B cell (primary cell): ENCODE results near the gene COPB1. TPM values are rescaled to one million over a fixed set of nuclear protein-coding genes. Genes with fewer than 3 reads are reported as not detected.

ENCODE experiments used
- ATAC-seq: fragments of 200-7000 bp; cut with Tn5 transposase; one replicate; pipeline ENCODE4 v1.10.0; 2021; ENCODE audit warnings: low read depth, mild to moderate bottlenecking, moderate number of reproducible peaks, moderate library complexity
- CTCF ChIA-PET: fragments of 350-600 bp; sonication (Branson Sonifier 250); formaldehyde crosslinking; loops from one replicate; lab custom pipeline; 2021; ENCODE audit warnings: antibody characterized with exemption, inconsistent platforms; lab: Charles Lee
- POLR2A ChIA-PET: fragments of 350-600 bp; sonication (Branson Sonifier 250); formaldehyde crosslinking; loops from one replicate; lab custom pipeline; 2021; ENCODE audit warnings: antibody characterized with exemption; lab: Charles Lee
- DNase-seq: peaks from one replicate; pipeline ENCODE4 v3.0.0; 2013
- H2AFZ ChIP-seq: 2 replicates; pipeline ENCODE4 v1.6.1; 2012; ENCODE audit warnings: mild to moderate bottlenecking, low read depth, low read length; ENCODE audit not compliant: insufficient read depth, poor library complexity, severe bottlenecking
- H3K27ac ChIP-seq, 2 donors: 1 replicate in 1 of 2; 2 replicates in 1 of 2; pipeline ENCODE4 v1.5.1; 2012 to 2013; ENCODE audit warnings: low read length in 2 of 2, mild to moderate bottlenecking in 2 of 2, moderate library complexity in 1 of 2
- H3K27me3 ChIP-seq, 4 experiments: fragments of 200-600 bp in 1 of 4; sonication (generic) in 1 of 4; replicated peaks in 1 of 4; 1 replicate in 2 of 4; 2 replicates in 2 of 4; pipeline versions ENCODE4 v1.6.1 to v1.7.0; 2013 to 2016; ENCODE audit warnings: low read length in 3 of 4, mild to moderate bottlenecking in 2 of 4, mixed read lengths in 1 of 4, moderate library complexity in 1 of 4; ENCODE audit not compliant: insufficient read depth in 4 of 4, control insufficient read depth in 3 of 4; ENCODE audit errors: control extremely low read depth in 1 of 4
- H3K36me3 ChIP-seq, 2 experiments: replicated peaks in 1 of 2; 1 replicate in 1 of 2; 2 replicates in 1 of 2; pipeline versions ENCODE4 v1.6.1 to v1.7.1; 2013; ENCODE audit warnings: low read length in 1 of 2; ENCODE audit not compliant: insufficient read depth in 2 of 2, control insufficient read depth in 1 of 2; ENCODE audit errors: control extremely low read depth in 1 of 2, extremely low read depth in 1 of 2
- H3K4me1 ChIP-seq, 2 donors: fragments of 200-600 bp in 1 of 2; sonication (generic) in 1 of 2; 1 replicate in 1 of 2; 2 replicates in 1 of 2; pipeline versions ENCODE4 v1.5.1 to v1.6.1; 2013 to 2017; ENCODE audit warnings: low read length in 2 of 2; ENCODE audit not compliant: control insufficient read depth in 2 of 2, insufficient read depth in 2 of 2
- H3K4me2 ChIP-seq: replicated peaks from 2 replicates; pipeline ENCODE3; 2012; ENCODE audit warnings: mild to moderate bottlenecking, low read depth, low read length; ENCODE audit not compliant: poor library complexity, severe bottlenecking
- H3K4me3 ChIP-seq, 5 experiments: fragments of 200-600 bp in 1 of 5; sonication (generic) in 1 of 5; 1 replicate in 3 of 5; 2 replicates in 2 of 5; pipeline versions ENCODE4 v1.5.1 to v1.7.0; 2011 to 2016; ENCODE audit warnings: low read length in 4 of 5, mild to moderate bottlenecking in 4 of 5, low read depth in 2 of 5, control low read depth in 1 of 5, moderate library complexity in 1 of 5; ENCODE audit not compliant: insufficient read depth in 1 of 5; ENCODE audit errors: control extremely low read depth in 1 of 5, extremely low read depth in 1 of 5
- H3K79me2 ChIP-seq: fragments of 200-600 bp; sonication (generic); one replicate; pipeline ENCODE4 v1.6.0; 2016; ENCODE audit warnings: low read length; ENCODE audit not compliant: control insufficient read depth, insufficient read depth
- H3K9ac ChIP-seq: fragments of 200-600 bp; sonication (generic); 2 replicates; pipeline ENCODE4 v1.6.1; 2017; ENCODE audit warnings: mild to moderate bottlenecking, low read length, moderate library complexity
- H3K9me3 ChIP-seq, 3 donors: one replicate each; pipeline versions ENCODE4 v1.6.1 to v1.7.1; 2013; ENCODE audit warnings: low read length in 2 of 3; ENCODE audit not compliant: control insufficient read depth in 2 of 3, insufficient read depth in 1 of 3; ENCODE audit errors: control extremely low read depth in 1 of 3
- H4K20me1 ChIP-seq: 2 replicates; pipeline ENCODE4 v1.6.0; 2012; ENCODE audit warnings: mild to moderate bottlenecking, low read length; ENCODE audit not compliant: insufficient read depth, control insufficient read depth, poor library complexity, severe bottlenecking
- H3K27ac Mint-ChIP-seq: one replicate; pipeline ENCODE4 v1.8.0; 2021; ENCODE audit warnings: mixed read lengths
- H3K27me3 Mint-ChIP-seq: one replicate; pipeline ENCODE4 v1.8.0; 2021; ENCODE audit warnings: mixed read lengths
- H3K4me1 Mint-ChIP-seq: one replicate; pipeline ENCODE4 v1.8.0; 2021; ENCODE audit warnings: mixed read lengths
- H3K4me3 Mint-ChIP-seq: one replicate; pipeline ENCODE4 v1.8.0; 2021; ENCODE audit warnings: mixed read lengths
- H3K9me3 Mint-ChIP-seq: one replicate; pipeline ENCODE4 v1.8.0; 2022; ENCODE audit warnings: mixed read lengths; ENCODE audit not compliant: insufficient read depth
- CTCF ChIP-seq: fragments of 200-600 bp; IDR thresholded peaks from one replicate; pipeline ENCODE4 v1.8.0; 2022; ENCODE audit warnings: antibody characterized with exemption, mild to moderate bottlenecking
- WGBS: methylation state at CpG from one replicate; pipeline ENCODE4 v1.1.5; 2013; ENCODE audit warnings: missing lambda C conversion rate; ENCODE audit not compliant: insufficient coverage; 5-methylcytosine and 5-hydroxymethylcytosine counted together
- intact Hi-C: fragments of 100-400 bp; cut with micrococcal nuclease; formaldehyde crosslinking; loops from one replicate; pipeline ENCODE4 v1.10.0; 2022
- polyA plus RNA-seq: library from polyadenylated mRNA; depleted of rRNA; stranded (reverse); fragments of >200 nt; gene quantifications from 2 replicates; pipeline ENCODE4 v1.2.3, GENCODE V29; 2012
- total RNA-seq, 2 donors: library from RNA; stranded (reverse); fragments of 120-200 nt in 1 of 2; gene quantifications; 1 replicate in 1 of 2; 2 replicates in 1 of 2; pipeline versions ENCODE4 v1.2.3 to v1.2.4, GENCODE V29; 2013 to 2022

The COPB1 gene
- total and polyA plus RNA-seq, 2 donors (not counting 1 experiment from before 2014, with no cell fraction given) = 32.0 to 80.2 TPM

GRCh38 chr11:14455648-14456430, 43.8 kb downstream of the COPB1 start:
- no peaks in the 10 kb centered on the region for H3K27me3 Mint-ChIP-seq
- CTCF ChIA-PET = interaction anchor here (0.6 to 8.4 kb wide), 68 partner anchors 9 to 862 kb away, joined by 3 to 474 read pairs (median 5); partner anchors contain the start of gene PSMA1
- POLR2A ChIA-PET = interaction anchor here (0.6 to 0.9 kb wide), 2 partner anchors 109 to 153 kb away, joined by 3 to 5 read pairs; no protein-coding TSS in a partner anchor
- peaks cover 20% of the 10 kb centered on the region for H3K4me1 Mint-ChIP-seq
- H3K4me2 ChIP-seq = no peak overlapping the region
- peaks cover 4% of the 10 kb centered on the region for H3K79me2 ChIP-seq
- 100% methylated on average over 2 of the region's 3 CpGs for WGBS
- H3K9me3 Mint-ChIP-seq = no peaks in the 10 kb centered on the region
- H3K9me3 ChIP-seq = no peaks in the 10 kb centered on the region
- no peak overlapping the region for H3K9ac ChIP-seq
- ATAC-seq = no peak
- peaks cover 0 to 41% of the 10 kb centered on the region in 2 experiments for H3K36me3 ChIP-seq
- intact Hi-C loops = loop anchor here (1.0 to 10.0 kb wide), 4 partner anchors 41 to 681 kb away; partner anchors contain the start of gene COPB1
- H3K27ac ChIP-seq = no peak overlapping the region
- no peak overlapping the region for H2AFZ ChIP-seq
- DNase-seq = peak; percentile 8
- H3K4me1 ChIP-seq = peaks cover 9 to 15% of the 10 kb centered on the region in 2 donors
- H3K27me3 ChIP-seq = no peaks in the 10 kb centered on the region
- no peaks in the 10 kb centered on the region for H4K20me1 ChIP-seq
- H3K27ac Mint-ChIP-seq = no peak overlapping the region
- no peak overlapping the region for H3K4me3 ChIP-seq
- H3K4me3 Mint-ChIP-seq = no peak overlapping the region
- TF ChIP-seq CTCF = no peak
